GM12872 (cell line): ENCODE results near the gene CACNB4.

Experiments
- CTCF ChIP-seq: IDR thresholded peaks from 3 replicates; pipeline ENCODE4 v1.5.1; 2011; ENCODE audit warnings: low read depth, mild to moderate bottlenecking, low read length, moderate library complexity; ENCODE audit not compliant: insufficient read depth

CACNB4 gene

GRCh38 chr2:151824886-151825285, 274.0 kb downstream of the CACNB4 start:
- no peak for TF ChIP-seq CTCF

- no peak for TF ChIP-seq CTCF
Measured at GRCh38 chr2:151823651-151824050, 275.2 kb downstream of the CACNB4 start.

GRCh38 chr2:151819920-151820319, 278.9 kb downstream of the CACNB4 start:
- TF ChIP-seq CTCF = no peak

GRCh38 chr2:151817929-151818328, 280.9 kb downstream of the CACNB4 start:
- no peak for TF ChIP-seq CTCF

GRCh38 chr2:151816843-151817242, 282.0 kb downstream of the CACNB4 start:
- no peak for TF ChIP-seq CTCF

- TF ChIP-seq CTCF = no peak
Measured at GRCh38 chr2:151815821-151816489, 282.9 kb downstream of the CACNB4 start.

GRCh38 chr2:151810489-151810888, 288.4 kb downstream of the CACNB4 start:
- TF ChIP-seq CTCF = no peak

GRCh38 chr2:151809073-151809383, 289.8 kb downstream of the CACNB4 start:
- TF ChIP-seq CTCF = no peak
